WTC11 (cell line): Measurements from ENCODE around the gene VPREB3.

Source experiments
- ELF4 ChIP-seq: sonication (generic); formaldehyde crosslinking; IDR thresholded peaks from 2 replicates; pipeline ENCODE4 v1.8.1; 2022; ENCODE audit warnings: low read depth, mild to moderate bottlenecking, moderate library complexity, missing genetic modification reagents
- GABPB1 ChIP-seq: sonication (generic); formaldehyde crosslinking; IDR thresholded peaks from 2 replicates; pipeline ENCODE4 v1.8.1; 2023; ENCODE audit warnings: mild to moderate bottlenecking, missing genetic modification reagents
- JUN ChIP-seq: sonication (generic); formaldehyde crosslinking; IDR thresholded peaks from 2 replicates; pipeline ENCODE4 v1.8.0; 2023; ENCODE audit warnings: mild to moderate bottlenecking, missing genetic modification reagents
- MXD4 ChIP-seq: fragments of 250-450 bp; sonication (Bioruptor Pico); IDR thresholded peaks from 2 replicates; pipeline ENCODE4 v1.8.0; 2021; ENCODE audit warnings: mild to moderate bottlenecking, moderate library complexity, borderline replicate concordance
- ZNF232 ChIP-seq: sonication (generic); formaldehyde crosslinking; IDR thresholded peaks from 2 replicates; pipeline ENCODE4 v1.8.0; 2022; ENCODE audit warnings: mild to moderate bottlenecking, missing genetic modification reagents
- TF ChIP-seq, protein P1 (sequence below): sonication (generic); formaldehyde crosslinking; IDR thresholded peaks from 2 replicates; pipeline ENCODE4 v1.8.1; 2022; ENCODE audit warnings: low read depth, missing genetic modification reagents, borderline replicate concordance
- TF ChIP-seq, protein P2 (sequence below): fragments of 200-600 bp; IDR thresholded peaks from 2 replicates; pipeline ENCODE4 v1.8.0; 2022; ENCODE audit warnings: antibody characterized with exemption

DNA sequence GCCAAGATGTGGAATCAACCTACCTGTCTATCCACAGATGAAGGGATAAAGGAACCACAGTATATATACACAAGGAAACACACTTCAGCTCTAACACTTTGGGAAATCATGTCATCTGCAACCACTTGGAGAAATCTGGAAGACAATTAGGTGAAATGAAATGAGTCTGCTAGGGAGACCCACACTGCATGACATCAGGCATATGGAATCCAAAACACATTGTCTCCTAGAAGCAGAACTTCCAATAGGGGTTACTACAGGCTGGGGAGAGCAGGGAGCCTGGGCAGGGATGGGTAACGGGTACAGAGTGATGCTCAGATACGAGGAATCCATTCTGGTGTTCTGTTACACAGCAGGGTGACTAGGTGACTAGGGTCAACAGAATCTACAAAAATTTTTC lies 45.1 kb downstream of the VPREB3 start:
- TF ChIP-seq ELF4 (CRISPR knock-in tag) (no peak), JUN (CRISPR knock-in tag) (no peak), ZNF232 (CRISPR knock-in tag) (no peak), MXD4 (CRISPR knock-in tag) (no peak), GABPB1 (CRISPR knock-in tag) (no peak)
- TF ChIP-seq, protein P1, sequence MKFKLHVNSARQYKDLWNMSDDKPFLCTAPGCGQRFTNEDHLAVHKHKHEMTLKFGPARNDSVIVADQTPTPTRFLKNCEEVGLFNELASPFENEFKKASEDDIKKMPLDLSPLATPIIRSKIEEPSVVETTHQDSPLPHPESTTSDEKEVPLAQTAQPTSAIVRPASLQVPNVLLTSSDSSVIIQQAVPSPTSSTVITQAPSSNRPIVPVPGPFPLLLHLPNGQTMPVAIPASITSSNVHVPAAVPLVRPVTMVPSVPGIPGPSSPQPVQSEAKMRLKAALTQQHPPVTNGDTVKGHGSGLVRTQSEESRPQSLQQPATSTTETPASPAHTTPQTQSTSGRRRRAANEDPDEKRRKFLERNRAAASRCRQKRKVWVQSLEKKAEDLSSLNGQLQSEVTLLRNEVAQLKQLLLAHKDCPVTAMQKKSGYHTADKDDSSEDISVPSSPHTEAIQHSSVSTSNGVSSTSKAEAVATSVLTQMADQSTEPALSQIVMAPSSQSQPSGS (CRISPR knock-in tag) = no peak
- TF ChIP-seq, protein P2, sequence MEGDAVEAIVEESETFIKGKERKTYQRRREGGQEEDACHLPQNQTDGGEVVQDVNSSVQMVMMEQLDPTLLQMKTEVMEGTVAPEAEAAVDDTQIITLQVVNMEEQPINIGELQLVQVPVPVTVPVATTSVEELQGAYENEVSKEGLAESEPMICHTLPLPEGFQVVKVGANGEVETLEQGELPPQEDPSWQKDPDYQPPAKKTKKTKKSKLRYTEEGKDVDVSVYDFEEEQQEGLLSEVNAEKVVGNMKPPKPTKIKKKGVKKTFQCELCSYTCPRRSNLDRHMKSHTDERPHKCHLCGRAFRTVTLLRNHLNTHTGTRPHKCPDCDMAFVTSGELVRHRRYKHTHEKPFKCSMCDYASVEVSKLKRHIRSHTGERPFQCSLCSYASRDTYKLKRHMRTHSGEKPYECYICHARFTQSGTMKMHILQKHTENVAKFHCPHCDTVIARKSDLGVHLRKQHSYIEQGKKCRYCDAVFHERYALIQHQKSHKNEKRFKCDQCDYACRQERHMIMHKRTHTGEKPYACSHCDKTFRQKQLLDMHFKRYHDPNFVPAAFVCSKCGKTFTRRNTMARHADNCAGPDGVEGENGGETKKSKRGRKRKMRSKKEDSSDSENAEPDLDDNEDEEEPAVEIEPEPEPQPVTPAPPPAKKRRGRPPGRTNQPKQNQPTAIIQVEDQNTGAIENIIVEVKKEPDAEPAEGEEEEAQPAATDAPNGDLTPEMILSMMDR = no peak
